Measurements from ENCODE around the gene POLA1. TPM values are rescaled to one million over a fixed set of nuclear protein-coding genes. Genes with fewer than 3 reads are reported as not detected.
A peak's percentile ranks its signal among the peaks of the same experiment; 100 is the strongest.
"Not testable (repeated sequence)": the region's sequence is repeated elsewhere in the genome, so short reads cannot be mapped to it uniquely, and the experiment has no call there.

POLA1 gene
- total RNA-seq, 4 donors from 2014 or later: 8.5 to 18.9 (median 8.8) TPM

GRCh38 chrX:24859211-24859841, 165.6 kb downstream of the POLA1 start:
- Histone ChIP-seq H3K9me3 (no peaks in the 10 kb centered on the region), H3K27me3 (no peaks in the 10 kb centered on the region), H3K36me3 (no peaks in the 10 kb centered on the region), H3K4me1 (peaks cover 5 to 18% of the 10 kb centered on the region in 2 donors), H3K4me3 (replicated peaks in 1 of 3) (no peak overlapping the region), H3K27ac (peak overlapping the region in 1 of 3 donors; percentile 18)
- intact Hi-C loops (cut with DNase I): no loop called here
- 82 to 90% methylated on average over 4 of the region's 4 CpGs for WGBS, 2 donors
- TF ChIP-seq CTCF (IDR thresholded peaks at IDR 0.05): no peak
- TF ChIP-seq POLR2A (IDR thresholded peaks at IDR 0.05): no peak
- peak in 1 of 2 donors; percentile 29 for DNase-seq

GRCh38 chrX:24860140-24860539, 166.4 kb downstream of the POLA1 start:
- DNase-seq: no peak
- H3K4me1 ChIP-seq: peaks cover 5 to 18% of the 10 kb centered on the region in 2 donors
- intact Hi-C loops (cut with DNase I): no loop called here
- no peaks in the 10 kb centered on the region for H3K36me3 ChIP-seq
- no peaks in the 10 kb centered on the region for H3K9me3 ChIP-seq
- TF ChIP-seq CTCF (IDR thresholded peaks at IDR 0.05) (no peak), POLR2A (IDR thresholded peaks at IDR 0.05) (no peak)
- no peaks in the 10 kb centered on the region for H3K27me3 ChIP-seq
- H3K27ac ChIP-seq: no peak overlapping the region
- H3K4me3 ChIP-seq (replicated peaks in 1 of 3): no peak overlapping the region

GRCh38 chrX:24862343-24862742, 168.6 kb downstream of the POLA1 start:
- H3K27me3 ChIP-seq: no peaks in the 10 kb centered on the region
- 27 to 41% methylated on average over 2 of the region's 2 CpGs for WGBS, 2 donors
- H3K27ac ChIP-seq: no peak overlapping the region
- DNase-seq: no peak
- H3K36me3 ChIP-seq: no peaks in the 10 kb centered on the region
- H3K4me1 ChIP-seq: peaks cover 5 to 18% of the 10 kb centered on the region in 2 donors
- no peak overlapping the region for H3K4me3 ChIP-seq (replicated peaks in 1 of 3)
- H3K9me3 ChIP-seq: no peaks in the 10 kb centered on the region
- TF ChIP-seq POLR2A (IDR thresholded peaks at IDR 0.05): no peak
- intact Hi-C loops (cut with DNase I): no loop called here

GRCh38 chrX:24863779-24864178, 170.1 kb downstream of the POLA1 start:
- DNase-seq; H3K9me3 ChIP-seq; H3K36me3 ChIP-seq; H3K4me3 ChIP-seq (replicated peaks in 1 of 3); H3K27me3 ChIP-seq; intact Hi-C loops (cut with DNase I); H3K27ac ChIP-seq: not testable (repeated sequence)
- WGBS, 2 donors: 83 to 93% methylated on average over 8 of the region's 8 CpGs
- H3K4me1 ChIP-seq: peaks cover 5 to 18% of the 10 kb centered on the region in 2 donors

- H3K27me3 ChIP-seq: no peaks in the 10 kb centered on the region
- no peaks in the 10 kb centered on the region for H3K36me3 ChIP-seq
- WGBS, 2 donors: 87 to 95% methylated on average over 3 of the region's 3 CpGs
- TF ChIP-seq CTCF (IDR thresholded peaks at IDR 0.05) (no peak), POLR2A (IDR thresholded peaks at IDR 0.05) (no peak)
- intact Hi-C loops (cut with DNase I): no loop called here
- no peak overlapping the region for H3K27ac ChIP-seq
- no peaks in the 10 kb centered on the region for H3K9me3 ChIP-seq
- DNase-seq: no peak
- no peaks in the 10 kb centered on the region for H3K4me1 ChIP-seq
- H3K4me3 ChIP-seq (replicated peaks in 1 of 3): no peak overlapping the region
Observed at GRCh38 chrX:24870143-24870542, 176.4 kb downstream of the POLA1 start.

- no peak for TF ChIP-seq CTCF (IDR thresholded peaks at IDR 0.05)
- no peak for TF ChIP-seq POLR2A (IDR thresholded peaks at IDR 0.05)
- peaks cover 0 to 5% of the 10 kb centered on the region in 2 donors for H3K4me1 ChIP-seq
- H3K36me3 ChIP-seq: no peaks in the 10 kb centered on the region
- no peaks in the 10 kb centered on the region for H3K27me3 ChIP-seq
- H3K27ac ChIP-seq: no peak overlapping the region
- intact Hi-C loops (cut with DNase I): no loop called here
- WGBS, 2 donors: 86 to 92% methylated on average over 7 of the region's 7 CpGs
- no peak overlapping the region for H3K4me3 ChIP-seq (replicated peaks in 1 of 3)
- no peak for DNase-seq
- H3K9me3 ChIP-seq: no peaks in the 10 kb centered on the region
Observed at GRCh38 chrX:24874604-24875247, 181.0 kb downstream of the POLA1 start.

All from thyroid gland (tissue), 4 donors.